PC-3 (cell line): Measurements from ENCODE around the gene GSTO2. TPM values are rescaled to one million over a fixed set of nuclear protein-coding genes. Genes with fewer than 3 reads are reported as not detected.

Experiments used
- ATAC-seq: fragments of 200-7000 bp; cut with Tn5 transposase; 2 replicates; pipeline ENCODE4 v1.9.1; 2020; ENCODE audit warnings: mild to moderate bottlenecking, moderate library complexity
- BruUV-seq: library from RNA; stranded (reverse); fragments of 400-500 nt; replicated peaks from 2 replicates; lab custom pipeline; 2021; lab: Mats Ljungman, UMichigan
- CTCF ChIA-PET: fragments of 300-600 bp; sonication (Branson Sonifier 250); formaldehyde crosslinking; loops from one replicate; lab custom pipeline; 2022; ENCODE audit warnings: antibody characterized with exemption; lab: Charles Lee
- POLR2A ChIA-PET: fragments of 300-600 bp; sonication (Branson Sonifier 250); formaldehyde crosslinking; loops from one replicate; lab custom pipeline; 2022; ENCODE audit warnings: antibody characterized with exemption; ENCODE audit not compliant: unreplicated experiment; lab: Charles Lee
- DNase-seq: peaks from one replicate; pipeline ENCODE4 v3.0.0-alpha.2; 2015
- H2AFZ ChIP-seq: fragments of 300-600 bp; sonication (generic); 2 replicates; pipeline ENCODE4 v1.6.0; 2016; ENCODE audit warnings: antibody characterized with exemption, low read length
- H3F3A ChIP-seq: fragments of 300-600 bp; sonication (generic); one replicate; pipeline ENCODE4 v1.6.0; 2017; ENCODE audit warnings: antibody characterized with exemption, low read length, control low read depth, mild to moderate bottlenecking; ENCODE audit not compliant: unreplicated experiment
- H3K27ac ChIP-seq: fragments of 300-600 bp; sonication (generic); 2 replicates; pipeline ENCODE4 v1.5.1; 2016; ENCODE audit warnings: mild to moderate bottlenecking, low read length
- H3K27me3 ChIP-seq: fragments of 300-600 bp; sonication (generic); 2 replicates; pipeline ENCODE4 v1.6.1; 2016; ENCODE audit warnings: low read length, mixed read lengths
- H3K36me3 ChIP-seq: fragments of 300-600 bp; sonication (generic); 2 replicates; pipeline ENCODE4 v1.6.1; 2016; ENCODE audit warnings: low read depth, mixed run types, low read length, mixed read lengths
- H3K4me1 ChIP-seq: fragments of 300-600 bp; sonication (generic); 2 replicates; pipeline ENCODE4 v1.5.1; 2016; ENCODE audit warnings: low read length; ENCODE audit not compliant: insufficient read depth
- H3K4me2 ChIP-seq: fragments of 300-600 bp; sonication (generic); 2 replicates; pipeline ENCODE4 v1.6.0; 2016; ENCODE audit warnings: low read length
- H3K4me3 ChIP-seq: fragments of 300-600 bp; sonication (generic); 2 replicates; pipeline ENCODE4 v1.5.1; 2016; ENCODE audit warnings: mild to moderate bottlenecking, low read length, mixed read lengths
- H3K79me2 ChIP-seq: fragments of 300-600 bp; sonication (generic); 2 replicates; pipeline ENCODE4 v1.6.1; 2017; ENCODE audit warnings: low read length, mixed read lengths
- H3K9ac ChIP-seq: fragments of 300-600 bp; sonication (generic); 2 replicates; pipeline ENCODE4 v1.6.0; 2016; ENCODE audit warnings: mild to moderate bottlenecking, low read length
- H3K9me2 ChIP-seq: fragments of 300-600 bp; sonication (generic); replicated peaks from 2 replicates; pipeline ENCODE4 v1.6.1; 2016; ENCODE audit warnings: mixed run types, low read length, mixed read lengths
- H3K9me3 ChIP-seq: fragments of 300-600 bp; sonication (generic); 2 replicates; pipeline ENCODE4 v1.6.1; 2016; ENCODE audit warnings: low read length, mixed read lengths
- H4K20me1 ChIP-seq: fragments of 300-600 bp; sonication (generic); 2 replicates; pipeline ENCODE4 v1.6.1; 2016; ENCODE audit warnings: low read length, mixed read lengths
- CTCF ChIP-seq: fragments of 300-600 bp; sonication (generic); conservative IDR thresholded peaks from 2 replicates; pipeline ENCODE4 v1.5.1; 2017; ENCODE audit warnings: antibody characterized with exemption, low read depth, mild to moderate bottlenecking, low read length
- EZH2 ChIP-seq: fragments of 300-600 bp; sonication (generic); IDR thresholded peaks from one replicate; pipeline ENCODE4 v1.6.1; 2017; ENCODE audit warnings: antibody characterized with exemption, mild to moderate bottlenecking, low read length; ENCODE audit not compliant: unreplicated experiment
- EZH2phosphoT487 ChIP-seq: fragments of 300-600 bp; sonication (generic); IDR thresholded peaks from 2 replicates; pipeline ENCODE4 v1.6.1; 2018; ENCODE audit warnings: mild to moderate bottlenecking, antibody characterized with exemption, low read length, borderline replicate concordance
- intact Hi-C: fragments of 100-400 bp; cut with micrococcal nuclease; formaldehyde crosslinking; loops from 2 replicates; pipeline ENCODE4 v1.9.0; 2023
- total RNA-seq: library from RNA; depleted of rRNA; stranded (reverse); fragments of >200 nt; gene quantifications from 2 replicates; pipeline ENCODE4 v1.2.3, GENCODE V29; 2014

Gene GSTO2
- total RNA-seq, 1 experiment from 2014 or later = 13.8 TPM

DNA sequence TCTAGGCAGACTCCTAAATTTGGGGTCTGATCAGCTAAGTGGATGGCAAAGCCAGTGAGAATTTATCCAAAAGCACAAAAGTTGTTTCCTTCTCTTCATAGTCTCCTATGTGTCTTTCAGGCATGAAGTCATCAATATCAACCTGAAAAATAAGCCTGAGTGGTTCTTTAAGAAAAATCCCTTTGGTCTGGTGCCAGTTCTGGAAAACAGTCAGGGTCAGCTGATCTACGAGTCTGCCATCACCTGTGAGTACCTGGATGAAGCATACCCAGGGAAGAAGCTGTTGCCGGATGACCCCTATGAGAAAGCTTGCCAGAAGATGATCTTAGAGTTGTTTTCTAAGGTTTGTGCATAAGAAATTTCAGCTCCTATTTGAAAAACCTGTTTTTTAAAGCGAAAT is 9.5 kb upstream of the GSTO2 start:
- Histone ChIP-seq H3K4me2 (no peak overlapping the region), H3K4me3 (no peak overlapping the region), H3K27me3 (no peaks in the 10 kb centered on the region)

DNA sequence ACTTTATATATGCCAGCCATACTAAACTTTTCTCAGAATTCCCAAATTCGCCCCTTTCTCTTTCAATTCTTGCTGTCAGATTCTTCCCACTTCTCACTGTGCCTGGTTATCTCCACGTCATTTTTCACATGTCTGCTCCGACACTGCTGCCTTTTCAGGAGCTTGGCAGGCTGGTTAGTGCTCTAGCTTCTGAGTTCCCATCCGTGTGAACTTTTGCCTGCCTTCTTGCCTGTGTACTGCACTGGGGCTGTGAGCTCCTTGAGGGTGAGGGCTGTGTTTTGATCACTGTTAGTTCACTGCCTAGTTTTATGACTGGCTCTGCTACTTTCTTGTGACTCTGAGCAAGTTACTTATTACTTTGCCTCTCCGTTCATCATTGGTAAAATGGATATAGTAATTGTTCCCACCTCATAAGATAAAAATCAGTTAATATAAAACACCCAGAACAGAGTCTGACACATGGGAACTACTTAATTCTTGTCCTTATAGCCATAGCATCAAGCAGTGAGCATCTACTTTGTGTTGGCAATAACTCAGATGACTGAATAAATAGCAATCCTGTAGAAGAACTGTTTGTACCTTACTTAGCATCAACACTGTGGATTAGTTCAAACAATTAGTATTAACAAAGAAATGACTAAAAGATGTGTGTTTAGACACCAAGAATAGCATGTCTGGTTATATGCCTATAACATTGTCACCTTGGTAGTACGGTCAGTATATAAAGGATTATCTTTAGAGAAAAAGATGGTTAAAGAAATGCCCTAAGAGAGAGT is 8.8 kb upstream of the GSTO2 start:
- intact Hi-C loops = no loop called here
- ATAC-seq (peak; percentile 8), DNase-seq (no peak)
- no peaks in the 10 kb centered on the region for H3K9me3 ChIP-seq
- H3K79me2 ChIP-seq = peaks cover 96% of the 10 kb centered on the region
- 0 out of 2 replicates have a peak, but pooled peaks cover 4% of the 10 kb centered on the region for H4K20me1 ChIP-seq
- peak overlapping the region; percentile 59 for H3K4me2 ChIP-seq
- H3K4me3 ChIP-seq = no peak overlapping the region
- peaks cover 5% of the 10 kb centered on the region for H3F3A ChIP-seq
- no peaks in the 10 kb centered on the region for H3K9me2 ChIP-seq
- peaks cover 29% of the 10 kb centered on the region for H3K36me3 ChIP-seq
- CTCF ChIA-PET = no interaction called here
- POLR2A ChIA-PET = interaction anchor here (0.7 kb wide), 1 partner anchor 913 kb away, joined by 5 read pairs; no protein-coding TSS in a partner anchor
- BruUV-seq = no TSS peak
- H2AFZ ChIP-seq = no peak overlapping the region
- peaks cover 33% of the 10 kb centered on the region for H3K4me1 ChIP-seq
- H3K27ac ChIP-seq = peak overlapping the region; percentile 42
- no peaks in the 10 kb centered on the region for H3K27me3 ChIP-seq
- no peak overlapping the region for H3K9ac ChIP-seq
- TF ChIP-seq CTCF = no peak
- TF ChIP-seq EZH2phosphoT487 = no peak
- no peak for TF ChIP-seq EZH2

More for the DNA sequence above, 9.5 kb upstream of the GSTO2 start:
- Histone ChIP-seq H3F3A (peaks cover 5% of the 10 kb centered on the region), H3K79me2 (peaks cover 96% of the 10 kb centered on the region), H3K9ac (no peak overlapping the region), H3K4me1 (peaks cover 34% of the 10 kb centered on the region), H3K36me3 (peaks cover 27% of the 10 kb centered on the region), H3K27ac (no peak overlapping the region), H3K9me2 (no peaks in the 10 kb centered on the region), H2AFZ (no peak overlapping the region), H4K20me1 (0 out of 2 replicates have a peak, but pooled peaks cover 4% of the 10 kb centered on the region), H3K9me3 (no peaks in the 10 kb centered on the region)
- intact Hi-C loops = no loop called here
- ATAC-seq (no peak), DNase-seq (no peak)
- no TSS peak for BruUV-seq
- TF ChIP-seq CTCF = no peak
- no peak for TF ChIP-seq EZH2phosphoT487
- POLR2A ChIA-PET = interaction anchor here (0.7 kb wide), 1 partner anchor 914 kb away, joined by 5 read pairs; no protein-coding TSS in a partner anchor
- CTCF ChIA-PET = no interaction called here

GRCh38 chr10:104260775-104261115 is 8.2 kb upstream of the GSTO2 start:
- peaks cover 33% of the 10 kb centered on the region for H3K4me1 ChIP-seq
- H3K36me3 ChIP-seq = peaks cover 35% of the 10 kb centered on the region
- no peak overlapping the region for H3K4me3 ChIP-seq
- ChIA-PET POLR2A (interaction anchor here (0.5 kb wide), 1 partner anchor 9 kb away, joined by 7 read pairs; no protein-coding TSS in a partner anchor), CTCF (no interaction called here)
- no peak for TF ChIP-seq CTCF
- TF ChIP-seq EZH2 = no peak
- no peak for TF ChIP-seq EZH2phosphoT487
- no TSS peak for BruUV-seq
- H3K9ac ChIP-seq = no peak overlapping the region
- H3K4me2 ChIP-seq = peak overlapping the region; percentile 59
- H2AFZ ChIP-seq = no peak overlapping the region
- no peaks in the 10 kb centered on the region for H3K27me3 ChIP-seq
- DNase-seq (peak; percentile 42), ATAC-seq (peak; percentile 87)
- H3K27ac ChIP-seq = peak overlapping the region; percentile 42
- no peaks in the 10 kb centered on the region for H3K9me3 ChIP-seq
- H3K79me2 ChIP-seq = peaks cover 96% of the 10 kb centered on the region
- H3K9me2 ChIP-seq = no peaks in the 10 kb centered on the region
- H4K20me1 ChIP-seq = 0 out of 2 replicates have a peak, but pooled peaks cover 4% of the 10 kb centered on the region
- intact Hi-C loops = no loop called here
- H3F3A ChIP-seq = peaks cover 5% of the 10 kb centered on the region
